Measurements from ENCODE around the gene SCUBE1.

DNA sequence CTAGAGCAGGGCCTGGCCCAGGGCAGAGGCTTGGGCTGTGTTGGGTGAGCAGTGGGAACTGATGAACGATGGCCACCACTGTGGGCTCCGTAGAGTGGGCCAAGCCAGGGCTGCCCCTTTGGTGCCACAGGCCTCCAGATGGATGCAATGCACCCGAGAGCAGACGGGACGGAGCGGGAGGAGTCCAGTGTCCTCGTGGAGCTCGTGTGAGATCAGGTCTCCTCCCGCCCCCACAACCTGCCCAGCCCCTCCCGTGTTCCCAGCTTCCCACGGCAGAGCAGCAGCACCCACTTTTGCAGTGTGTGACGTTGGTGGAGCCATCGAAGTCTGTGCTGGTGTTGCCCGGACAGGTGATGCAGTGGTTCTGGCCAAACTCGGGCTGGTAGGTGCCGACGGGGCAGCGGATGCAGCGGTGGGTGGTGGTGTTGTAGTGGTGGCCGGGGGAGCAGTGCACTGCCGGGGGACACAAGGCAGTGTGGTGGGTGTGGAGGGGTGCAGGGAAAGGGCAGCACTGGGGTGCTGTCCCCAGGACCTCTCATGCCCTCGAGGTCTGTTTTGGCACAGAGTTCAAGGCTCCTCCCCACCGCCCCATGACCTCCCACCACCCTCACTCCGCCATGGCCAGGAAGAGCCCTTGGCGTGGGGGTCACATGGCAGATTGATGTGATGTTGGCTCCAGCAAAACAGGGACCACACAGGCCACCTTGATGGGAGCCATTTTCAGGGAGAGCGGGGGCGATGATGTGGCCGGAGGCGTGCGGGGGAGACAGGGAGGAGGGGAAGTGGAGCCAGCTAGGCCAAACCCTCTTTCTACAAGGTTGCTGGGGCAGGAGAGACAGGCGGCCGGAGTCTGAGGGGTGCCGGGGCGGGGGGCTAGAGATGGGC is 132.3 kb downstream of the SCUBE1 start:
- TF ChIP-seq, protein P1, sequence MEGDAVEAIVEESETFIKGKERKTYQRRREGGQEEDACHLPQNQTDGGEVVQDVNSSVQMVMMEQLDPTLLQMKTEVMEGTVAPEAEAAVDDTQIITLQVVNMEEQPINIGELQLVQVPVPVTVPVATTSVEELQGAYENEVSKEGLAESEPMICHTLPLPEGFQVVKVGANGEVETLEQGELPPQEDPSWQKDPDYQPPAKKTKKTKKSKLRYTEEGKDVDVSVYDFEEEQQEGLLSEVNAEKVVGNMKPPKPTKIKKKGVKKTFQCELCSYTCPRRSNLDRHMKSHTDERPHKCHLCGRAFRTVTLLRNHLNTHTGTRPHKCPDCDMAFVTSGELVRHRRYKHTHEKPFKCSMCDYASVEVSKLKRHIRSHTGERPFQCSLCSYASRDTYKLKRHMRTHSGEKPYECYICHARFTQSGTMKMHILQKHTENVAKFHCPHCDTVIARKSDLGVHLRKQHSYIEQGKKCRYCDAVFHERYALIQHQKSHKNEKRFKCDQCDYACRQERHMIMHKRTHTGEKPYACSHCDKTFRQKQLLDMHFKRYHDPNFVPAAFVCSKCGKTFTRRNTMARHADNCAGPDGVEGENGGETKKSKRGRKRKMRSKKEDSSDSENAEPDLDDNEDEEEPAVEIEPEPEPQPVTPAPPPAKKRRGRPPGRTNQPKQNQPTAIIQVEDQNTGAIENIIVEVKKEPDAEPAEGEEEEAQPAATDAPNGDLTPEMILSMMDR (IDR thresholded peaks at IDR 0.05; ENCODE audit: low read length) = no peak
- TF ChIP-seq EZH2 (IDR thresholded peaks at IDR 0.05; ENCODE audit: borderline replicate concordance, low read length) = no peak

Measured in OCI-LY1 (cell line).